OCI-LY3 (cell line): ENCODE measurements around the gene PRCD.

Experiments used
- H2AFZ ChIP-seq: fragments of 200-600, 300-600 bp; shearing (Covaris generic); 2 replicates; pipeline ENCODE4 v1.6.0; 2014; ENCODE audit warnings: antibody characterized with exemption, low read depth, low read length
- H3K27ac ChIP-seq: fragments of 200-600, 300-600 bp; sonication (generic); 2 replicates; pipeline ENCODE4 v1.5.1; 2014; ENCODE audit warnings: mild to moderate bottlenecking, low read length, moderate library complexity, mixed read lengths
- H3K27me3 ChIP-seq: fragments of 200-600, 300-600 bp; sonication (generic); 2 replicates; pipeline ENCODE4 v1.6.1; 2014; ENCODE audit warnings: low read depth, low read length, mixed read lengths
- H3K36me3 ChIP-seq: fragments of 200-600, 300-600 bp; sonication (generic); replicated peaks from 2 replicates; pipeline ENCODE3; 2014; ENCODE audit warnings: low read depth, low read length, mixed read lengths
- H3K4me1 ChIP-seq: fragments of 300-600, 200-600 bp; sonication (generic); 2 replicates; pipeline ENCODE4 v1.6.1; 2014; ENCODE audit warnings: low read length, mixed read lengths
- H3K4me2 ChIP-seq: fragments of 200-600, 300-600 bp; sonication (generic); 2 replicates; pipeline ENCODE4 v1.6.1; 2014; ENCODE audit warnings: low read length, mixed read lengths
- H3K4me3 ChIP-seq: fragments of 300-600, 200-600 bp; sonication (generic); 2 replicates; pipeline ENCODE4 v1.5.1; 2014; ENCODE audit warnings: antibody characterized with exemption, mild to moderate bottlenecking, low read length, moderate library complexity
- H3K79me2 ChIP-seq: fragments of 300-600, 200-600 bp; shearing (Covaris generic); 2 replicates; pipeline ENCODE4 v1.6.1; 2014; ENCODE audit warnings: mild to moderate bottlenecking, low read length, mixed read lengths
- H3K9ac ChIP-seq: fragments of 300-600, 200-600 bp; shearing (Covaris generic); 2 replicates; pipeline ENCODE4 v1.6.0; 2014; ENCODE audit warnings: mild to moderate bottlenecking, low read length, moderate library complexity
- H3K9me3 ChIP-seq: fragments of 200-600, 300-600 bp; shearing (Covaris generic); 2 replicates; pipeline ENCODE4 v1.6.1; 2014; ENCODE audit warnings: low read length, mixed read lengths; ENCODE audit not compliant: insufficient read depth
- H4K20me1 ChIP-seq: fragments of 200-600, 300-600 bp; sonication (generic); 2 replicates; pipeline ENCODE4 v1.6.1; 2016; ENCODE audit warnings: low read length, mixed read lengths; ENCODE audit not compliant: insufficient read depth
- CTCF ChIP-seq: fragments of 200-600, 300-600 bp; sonication (generic); IDR thresholded peaks from 2 replicates; pipeline ENCODE4 v1.5.1; 2014; ENCODE audit warnings: antibody characterized with exemption, low read length, low read depth
- EZH2phosphoT487 ChIP-seq: fragments of 200-600 bp; shearing (Covaris generic); IDR thresholded peaks from 2 replicates; pipeline ENCODE4 v1.6.1; 2018; ENCODE audit warnings: antibody characterized with exemption, mixed run types, low read depth

PRCD gene

GRCh38 chr17:76534831-76535732 lies 4.8 kb upstream of the PRCD start:
- no peaks in the 10 kb centered on the region for H3K27me3 ChIP-seq
- no peaks in the 10 kb centered on the region for H4K20me1 ChIP-seq
- no peaks in the 10 kb centered on the region for H3K4me1 ChIP-seq
- TF ChIP-seq EZH2phosphoT487 (no peak), CTCF (no peak)
- no peak overlapping the region for H2AFZ ChIP-seq
- no peaks in the 10 kb centered on the region for H3K36me3 ChIP-seq
- no peaks in the 10 kb centered on the region for H3K79me2 ChIP-seq
- no peaks in the 10 kb centered on the region for H3K9me3 ChIP-seq
- no peak overlapping the region for H3K27ac ChIP-seq
- H3K4me3 ChIP-seq: no peak overlapping the region
- no peak overlapping the region for H3K4me2 ChIP-seq
- no peak overlapping the region for H3K9ac ChIP-seq

DNA sequence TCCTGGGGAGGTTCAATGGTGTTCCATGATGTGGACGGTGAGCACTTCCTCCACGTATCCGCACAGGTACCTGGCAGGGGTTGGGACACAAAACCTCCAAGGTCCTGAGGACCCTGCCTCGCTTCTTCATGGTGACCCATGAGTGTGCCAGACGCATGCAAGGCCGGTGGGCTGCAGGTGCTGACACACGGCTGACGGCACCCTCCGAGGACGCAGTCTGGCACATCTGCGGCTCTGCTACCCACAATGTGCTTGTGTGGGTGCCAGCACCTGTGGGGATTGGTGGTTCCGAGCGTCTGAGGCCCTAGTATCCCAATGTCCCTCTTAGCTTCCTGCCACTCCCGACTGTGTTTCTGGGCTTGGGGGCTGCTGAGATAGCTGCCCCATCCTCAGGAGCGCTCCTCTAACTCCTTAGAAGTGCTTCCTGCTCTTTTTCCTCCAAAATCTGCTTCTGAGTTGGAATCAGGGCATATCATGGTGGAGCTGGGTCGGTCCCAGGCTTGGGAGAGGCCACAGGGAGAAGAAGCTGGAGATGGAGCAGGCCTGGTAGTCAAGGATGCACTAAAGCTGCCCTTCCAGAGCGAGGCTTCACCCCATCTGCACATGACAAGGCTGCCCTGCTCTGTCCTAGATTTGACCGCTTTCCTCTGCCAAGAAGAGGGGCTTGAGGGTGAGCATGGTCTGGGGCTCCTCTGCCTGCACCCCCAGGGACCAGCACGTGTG lies 3.9 kb upstream of the PRCD start:
- H3K27ac ChIP-seq: no peak overlapping the region
- H3K4me3 ChIP-seq: no peak overlapping the region
- no peak overlapping the region for H3K9ac ChIP-seq

GRCh38 chr17:76536511-76537287 lies 3.1 kb upstream of the PRCD start:
- no peaks in the 10 kb centered on the region for H4K20me1 ChIP-seq
- no peaks in the 10 kb centered on the region for H3K36me3 ChIP-seq
- no peaks in the 10 kb centered on the region for H3K9me3 ChIP-seq
- no peak overlapping the region for H3K4me2 ChIP-seq
- no peaks in the 10 kb centered on the region for H3K27me3 ChIP-seq
- no peaks in the 10 kb centered on the region for H3K79me2 ChIP-seq
- H3K27ac ChIP-seq: no peak overlapping the region
- H2AFZ ChIP-seq: no peak overlapping the region
- H3K4me1 ChIP-seq: no peaks in the 10 kb centered on the region
- TF ChIP-seq EZH2phosphoT487: no peak
- TF ChIP-seq CTCF: no peak
- no peak overlapping the region for H3K4me3 ChIP-seq
- H3K9ac ChIP-seq: no peak overlapping the region

More for the DNA sequence above, 3.9 kb upstream of the PRCD start:
- H3K4me1 ChIP-seq: no peaks in the 10 kb centered on the region
- no peaks in the 10 kb centered on the region for H3K79me2 ChIP-seq
- no peak overlapping the region for H3K4me2 ChIP-seq
- no peaks in the 10 kb centered on the region for H3K27me3 ChIP-seq
- no peaks in the 10 kb centered on the region for H3K9me3 ChIP-seq
- TF ChIP-seq CTCF: no peak
- no peak for TF ChIP-seq EZH2phosphoT487
- H4K20me1 ChIP-seq: no peaks in the 10 kb centered on the region
- no peaks in the 10 kb centered on the region for H3K36me3 ChIP-seq
- H2AFZ ChIP-seq: no peak overlapping the region

DNA sequence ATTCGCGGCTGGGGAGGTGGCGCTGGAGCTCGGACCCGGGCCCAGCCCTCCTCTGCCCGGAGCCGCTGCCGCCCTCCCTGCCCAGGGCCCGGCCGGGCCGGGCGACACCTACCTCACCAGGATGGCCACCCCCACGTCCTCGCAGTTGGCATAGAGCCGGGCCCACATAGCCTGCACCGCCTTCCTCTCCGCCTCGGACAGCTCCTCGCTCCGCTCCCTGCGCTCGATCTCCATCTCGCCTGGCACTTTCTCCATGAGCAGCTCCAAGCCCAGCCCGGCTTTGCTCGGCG lies 2.6 kb upstream of the PRCD start:
- no peak overlapping the region for H3K27ac ChIP-seq
- H3K79me2 ChIP-seq: no peaks in the 10 kb centered on the region
- H4K20me1 ChIP-seq: no peaks in the 10 kb centered on the region
- no peaks in the 10 kb centered on the region for H3K27me3 ChIP-seq
- H2AFZ ChIP-seq: no peak overlapping the region
- no peak overlapping the region for H3K9ac ChIP-seq
- TF ChIP-seq EZH2phosphoT487 (no peak), CTCF (no peak)
- H3K9me3 ChIP-seq: no peaks in the 10 kb centered on the region
- H3K4me2 ChIP-seq: no peak overlapping the region
- no peaks in the 10 kb centered on the region for H3K4me1 ChIP-seq
- H3K4me3 ChIP-seq: no peak overlapping the region
- no peaks in the 10 kb centered on the region for H3K36me3 ChIP-seq
